ENCODE data around the gene OR4K5.

The OR4K5 gene

GRCh38 chr14:19874842-19875241, 45.6 kb upstream of the OR4K5 start, which contains the start of gene OR4K2:
TSS of gene OR4K2 (plus strand) at chr14:19875142. CDS start at chr14:19876268, 1,126 bp downstream.
- Histone ChIP-seq H3K27ac (ENCODE audit: extremely low read depth, low read depth, low read length) (no peak within 1 kb of the TSS), H3K9me3 (ENCODE audit: control insufficient read depth, insufficient read depth, low read depth, low read length) (no peaks in the 10 kb centered on the region), H3K36me3 (ENCODE audit: control insufficient read depth in 2 of 2, insufficient read depth in 1 of 2, low read length in 2 of 2) (no peaks in the 10 kb centered on the region), H3K4me3 (ENCODE audit: low read depth, low read length) (no peak within 1 kb of the TSS), H3K4me1 (ENCODE audit: control insufficient read depth, insufficient read depth, low read length) (no peaks in the 10 kb centered on the region)
- TF ChIP-seq ZBTB20 (tag by site-specific recombination; IDR thresholded peaks at IDR 0.05) (no peak), ZNF37A (tag by site-specific recombination; IDR thresholded peaks at IDR 0.05) (no peak), FEZF1 (tag by site-specific recombination; IDR thresholded peaks at IDR 0.05) (no peak), ZNF76 (tag by site-specific recombination; IDR thresholded peaks at IDR 0.05; ENCODE audit: borderline replicate concordance, low read depth) (no peak), ZNF335 (tag by site-specific recombination; conservative IDR thresholded peaks at IDR 0.05) (no peak), ZNF514 (tag by site-specific recombination; IDR thresholded peaks at IDR 0.05) (no peak), ZNF548 (tag by site-specific recombination; IDR thresholded peaks at IDR 0.05) (no peak), ZNF433 (tag by site-specific recombination; IDR thresholded peaks at IDR 0.05; ENCODE audit: low read depth) (no peak), ZNF132 (tag by site-specific recombination; IDR thresholded peaks at IDR 0.05; ENCODE audit: borderline replicate concordance) (no peak)
- CTCF ChIA-PET = no interaction called here
- POLR2A ChIA-PET = no interaction called here

- CTCF ChIA-PET = interaction anchor here (0.6 to 1.5 kb wide), 4 partner anchors 15 to 1227 kb away, joined by 3 to 5 read pairs (median 4); no protein-coding TSS in a partner anchor
- POLR2A ChIA-PET = no interaction called here
- no peak for TF ChIP-seq ZNF132 (tag by site-specific recombination; IDR thresholded peaks at IDR 0.05; ENCODE audit: borderline replicate concordance)
- TF ChIP-seq ZNF473 (tag by site-specific recombination; IDR thresholded peaks at IDR 0.05) = no peak
- TF ChIP-seq ZNF302 (tag by site-specific recombination; IDR thresholded peaks at IDR 0.05; ENCODE audit: low read depth) = no peak
- TF ChIP-seq, protein P1, sequence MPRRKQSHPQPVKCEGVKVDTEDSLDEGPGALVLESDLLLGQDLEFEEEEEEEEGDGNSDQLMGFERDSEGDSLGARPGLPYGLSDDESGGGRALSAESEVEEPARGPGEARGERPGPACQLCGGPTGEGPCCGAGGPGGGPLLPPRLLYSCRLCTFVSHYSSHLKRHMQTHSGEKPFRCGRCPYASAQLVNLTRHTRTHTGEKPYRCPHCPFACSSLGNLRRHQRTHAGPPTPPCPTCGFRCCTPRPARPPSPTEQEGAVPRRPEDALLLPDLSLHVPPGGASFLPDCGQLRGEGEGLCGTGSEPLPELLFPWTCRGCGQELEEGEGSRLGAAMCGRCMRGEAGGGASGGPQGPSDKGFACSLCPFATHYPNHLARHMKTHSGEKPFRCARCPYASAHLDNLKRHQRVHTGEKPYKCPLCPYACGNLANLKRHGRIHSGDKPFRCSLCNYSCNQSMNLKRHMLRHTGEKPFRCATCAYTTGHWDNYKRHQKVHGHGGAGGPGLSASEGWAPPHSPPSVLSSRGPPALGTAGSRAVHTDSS (tag by site-specific recombination; IDR thresholded peaks at IDR 0.05) = no peak
- TF ChIP-seq ZNF660 (tag by site-specific recombination; IDR thresholded peaks at IDR 0.05) = no peak
- TF ChIP-seq, protein P2, sequence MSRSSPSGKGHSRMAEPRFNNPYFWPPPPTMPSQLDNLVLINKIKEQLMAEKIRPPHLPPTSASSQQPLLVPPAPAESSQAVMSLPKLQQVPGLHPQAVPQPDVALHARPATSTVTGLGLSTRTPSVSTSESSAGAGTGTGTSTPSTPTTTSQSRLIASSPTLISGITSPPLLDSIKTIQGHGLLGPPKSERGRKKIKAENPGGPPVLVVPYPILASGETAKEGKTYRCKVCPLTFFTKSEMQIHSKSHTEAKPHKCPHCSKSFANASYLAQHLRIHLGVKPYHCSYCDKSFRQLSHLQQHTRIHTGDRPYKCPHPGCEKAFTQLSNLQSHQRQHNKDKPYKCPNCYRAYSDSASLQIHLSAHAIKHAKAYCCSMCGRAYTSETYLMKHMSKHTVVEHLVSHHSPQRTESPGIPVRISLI (tag by site-specific recombination; IDR thresholded peaks at IDR 0.05) = no peak
- no peak for TF ChIP-seq ZNF138 (tag by site-specific recombination; IDR thresholded peaks at IDR 0.05; ENCODE audit: borderline replicate concordance)
- TF ChIP-seq, protein P3, sequence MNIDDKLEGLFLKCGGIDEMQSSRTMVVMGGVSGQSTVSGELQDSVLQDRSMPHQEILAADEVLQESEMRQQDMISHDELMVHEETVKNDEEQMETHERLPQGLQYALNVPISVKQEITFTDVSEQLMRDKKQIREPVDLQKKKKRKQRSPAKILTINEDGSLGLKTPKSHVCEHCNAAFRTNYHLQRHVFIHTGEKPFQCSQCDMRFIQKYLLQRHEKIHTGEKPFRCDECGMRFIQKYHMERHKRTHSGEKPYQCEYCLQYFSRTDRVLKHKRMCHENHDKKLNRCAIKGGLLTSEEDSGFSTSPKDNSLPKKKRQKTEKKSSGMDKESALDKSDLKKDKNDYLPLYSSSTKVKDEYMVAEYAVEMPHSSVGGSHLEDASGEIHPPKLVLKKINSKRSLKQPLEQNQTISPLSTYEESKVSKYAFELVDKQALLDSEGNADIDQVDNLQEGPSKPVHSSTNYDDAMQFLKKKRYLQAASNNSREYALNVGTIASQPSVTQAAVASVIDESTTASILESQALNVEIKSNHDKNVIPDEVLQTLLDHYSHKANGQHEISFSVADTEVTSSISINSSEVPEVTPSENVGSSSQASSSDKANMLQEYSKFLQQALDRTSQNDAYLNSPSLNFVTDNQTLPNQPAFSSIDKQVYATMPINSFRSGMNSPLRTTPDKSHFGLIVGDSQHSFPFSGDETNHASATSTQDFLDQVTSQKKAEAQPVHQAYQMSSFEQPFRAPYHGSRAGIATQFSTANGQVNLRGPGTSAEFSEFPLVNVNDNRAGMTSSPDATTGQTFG (tag by site-specific recombination; IDR thresholded peaks at IDR 0.05; ENCODE audit: borderline replicate concordance) = no peak
- TF ChIP-seq ZNF654 (tag by site-specific recombination; IDR thresholded peaks at IDR 0.05; ENCODE audit: low read depth) = no peak
- no peak for TF ChIP-seq ZEB2 (tag by site-specific recombination; IDR thresholded peaks at IDR 0.05)
- TF ChIP-seq ZXDB (tag by site-specific recombination; IDR thresholded peaks at IDR 0.05) = no peak
- TF ChIP-seq MEIS1 (CRISPR knock-in tag; IDR thresholded peaks at IDR 0.05; ENCODE audit: borderline replicate concordance) = no peak
- no peak for TF ChIP-seq AEBP2 (tag by site-specific recombination; IDR thresholded peaks at IDR 0.05; ENCODE audit: borderline replicate concordance)
- no peak for TF ChIP-seq ZNF843 (tag by site-specific recombination; IDR thresholded peaks at IDR 0.05)
- TF ChIP-seq HOXD13 (CRISPR knock-in tag; IDR thresholded peaks at IDR 0.05; ENCODE audit: borderline replicate concordance) = no peak
- no peak for TF ChIP-seq YY2 (tag by site-specific recombination; IDR thresholded peaks at IDR 0.05)
- no peak for TF ChIP-seq GLIS2 (tag by site-specific recombination; IDR thresholded peaks at IDR 0.05)
Measured at GRCh38 chr14:19878029-19878642, 42.3 kb upstream of the OR4K5 start.

More at GRCh38 chr14:19878029-19878642, 42.3 kb upstream of the OR4K5 start:
- no peaks in the 10 kb centered on the region for H3K9me3 ChIP-seq (ENCODE audit: control insufficient read depth, insufficient read depth, low read depth, low read length)
- H3K4me1 ChIP-seq (ENCODE audit: control insufficient read depth, insufficient read depth, low read length) = no peaks in the 10 kb centered on the region
- H3K36me3 ChIP-seq (ENCODE audit: control insufficient read depth in 2 of 2, insufficient read depth in 1 of 2, low read length in 2 of 2) = no peaks in the 10 kb centered on the region
- no peak overlapping the region for H3K27ac ChIP-seq (ENCODE audit: extremely low read depth, low read depth, low read length)
- no peak overlapping the region for H3K4me3 ChIP-seq (ENCODE audit: low read depth, low read length)

All from HEK293 (cell line).